H9 (cell line): ENCODE measurements around the gene RAX2. TPM values are rescaled to one million over a fixed set of nuclear protein-coding genes. Genes with fewer than 3 reads are reported as not detected.
A peak's percentile ranks its signal among the peaks of the same experiment; 100 is the strongest.

Source experiments
- DNase-seq: peaks from one replicate; pipeline ENCODE4 v3.0.0-alpha.2; 2017
- H2AFZ ChIP-seq: one replicate; pipeline ENCODE4 v1.6.1; 2013; ENCODE audit warnings: mild to moderate bottlenecking, low read length, control low read depth, moderate library complexity
- H2AK5ac ChIP-seq: 2 replicates; pipeline ENCODE4 v1.6.1; 2013; ENCODE audit warnings: low read length, control low read depth, mixed read lengths; ENCODE audit not compliant: insufficient read length
- H2BK120ac ChIP-seq: one replicate; pipeline ENCODE4 v1.6.1; 2013; ENCODE audit warnings: low read depth, mild to moderate bottlenecking, low read length, control low read depth, inconsistent platforms; ENCODE audit not compliant: poor library complexity, severe bottlenecking
- H2BK12ac ChIP-seq: 2 replicates; pipeline ENCODE4 v1.6.1; 2013; ENCODE audit warnings: low read length, control low read depth, mixed read lengths, low read depth; ENCODE audit not compliant: insufficient read length
- H2BK15ac ChIP-seq: 2 replicates; pipeline ENCODE4 v1.6.1; 2013; ENCODE audit warnings: low read depth, low read length, control low read depth
- H2BK20ac ChIP-seq: one replicate; pipeline ENCODE4 v1.6.1; 2013; ENCODE audit warnings: low read depth, mild to moderate bottlenecking, low read length, control low read depth, inconsistent platforms; ENCODE audit not compliant: poor library complexity, severe bottlenecking
- H2BK5ac ChIP-seq: 2 replicates; pipeline ENCODE4 v1.6.1; 2013; ENCODE audit warnings: low read length, control low read depth, mixed read lengths; ENCODE audit not compliant: insufficient read length
- H3K14ac ChIP-seq: 2 replicates; pipeline ENCODE4 v1.6.1; 2013; ENCODE audit warnings: low read length, control low read depth; ENCODE audit not compliant: insufficient read depth
- H3K18ac ChIP-seq: 2 replicates; pipeline ENCODE4 v1.6.1; 2013; ENCODE audit warnings: low read depth, mild to moderate bottlenecking, mixed read lengths, low read length, control low read depth; ENCODE audit not compliant: insufficient read length
- H3K23ac ChIP-seq: 2 replicates; pipeline ENCODE4 v1.6.1; 2013; ENCODE audit warnings: low read length, control low read depth, mixed read lengths, low read depth; ENCODE audit not compliant: insufficient read length
- H3K23me2 ChIP-seq: 2 replicates; pipeline ENCODE4 v1.6.1; 2013; ENCODE audit warnings: low read depth, mild to moderate bottlenecking, mixed read lengths, low read length, control low read depth; ENCODE audit not compliant: insufficient read length, poor library complexity, severe bottlenecking
- H3K27ac ChIP-seq: 2 replicates; pipeline ENCODE4 v1.5.1; 2013; ENCODE audit warnings: low read length, control low read depth, mixed read lengths, low read depth; ENCODE audit not compliant: insufficient read length
- H3K27me3 ChIP-seq: 2 replicates; pipeline ENCODE4 v1.6.1; 2013; ENCODE audit warnings: low read length, control low read depth, inconsistent platforms; ENCODE audit not compliant: insufficient read depth
- H3K4ac ChIP-seq: 2 replicates; pipeline ENCODE4 v1.6.1; 2013; ENCODE audit warnings: low read depth, mild to moderate bottlenecking, control low read depth, inconsistent platforms, low read length, moderate library complexity
- H3K4me1 ChIP-seq: 2 replicates; pipeline ENCODE4 v1.6.1; 2013; ENCODE audit warnings: low read length, control low read depth, inconsistent platforms; ENCODE audit not compliant: insufficient read depth
- H3K4me2 ChIP-seq: 2 replicates; pipeline ENCODE4 v1.6.1; 2013; ENCODE audit warnings: low read length, control low read depth, mixed read lengths; ENCODE audit not compliant: insufficient read length, insufficient read depth
- H3K56ac ChIP-seq: 2 replicates; pipeline ENCODE4 v1.6.1; 2013; ENCODE audit warnings: low read depth, mild to moderate bottlenecking, mixed read lengths, low read length, control low read depth; ENCODE audit not compliant: insufficient read length
- H3K79me1 ChIP-seq: 2 replicates; pipeline ENCODE4 v1.6.1; 2013; ENCODE audit warnings: low read depth, mild to moderate bottlenecking, moderate library complexity, low read length, control low read depth, inconsistent platforms; ENCODE audit not compliant: insufficient read depth, poor library complexity, severe bottlenecking
- H3K79me2 ChIP-seq: 2 replicates; pipeline ENCODE4 v1.6.1; 2013; ENCODE audit warnings: low read length, control low read depth, inconsistent platforms; ENCODE audit not compliant: insufficient read depth
- H3K9ac ChIP-seq: 2 replicates; pipeline ENCODE4 v1.6.1; 2013; ENCODE audit warnings: low read length, control low read depth, mixed read lengths; ENCODE audit not compliant: insufficient read length; ENCODE audit errors: extremely low read depth
- H3K9me3 ChIP-seq: one replicate; pipeline ENCODE4 v1.6.1; 2013; ENCODE audit warnings: low read depth, low read length, inconsistent platforms; ENCODE audit not compliant: control insufficient read depth
- H3T11ph ChIP-seq: one replicate; pipeline ENCODE4 v1.6.1; 2013; ENCODE audit warnings: mild to moderate bottlenecking, low read length, control low read depth, inconsistent platforms
- H4K20me1 ChIP-seq: one replicate; pipeline ENCODE4 v1.6.1; 2013; ENCODE audit not compliant: control insufficient read depth, insufficient read length, insufficient read depth
- H4K5ac ChIP-seq: 2 replicates; pipeline ENCODE4 v1.6.1; 2013; ENCODE audit warnings: low read depth, mild to moderate bottlenecking, mixed read lengths, low read length, control low read depth; ENCODE audit not compliant: insufficient read length
- H4K8ac ChIP-seq: replicated peaks from 2 replicates; pipeline ENCODE4 v1.6.1; 2013; ENCODE audit warnings: low read length, control low read depth, mixed read lengths, low read depth; ENCODE audit not compliant: insufficient read length
- H4K91ac ChIP-seq: 2 replicates; pipeline ENCODE4 v1.6.1; 2013; ENCODE audit warnings: low read depth, mild to moderate bottlenecking, moderate library complexity, mixed read lengths, low read length, control low read depth; ENCODE audit not compliant: insufficient read length
- H3K27ac Mint-ChIP-seq, 3 experiments: 2 replicates in 2 of 3; 3 replicates in 1 of 3; pipeline ENCODE4 v1.8.0; 2020 to 2021; ENCODE audit warnings: mixed read lengths in 3 of 3, mild to moderate bottlenecking in 1 of 3, moderate library complexity in 1 of 3
- H3K27me3 Mint-ChIP-seq: 2 replicates; pipeline ENCODE4 v1.8.0; 2021; ENCODE audit warnings: low read depth, mild to moderate bottlenecking, moderate library complexity, mixed read lengths
- H3K36me3 Mint-ChIP-seq, 3 experiments: 2 replicates in 2 of 3; 3 replicates in 1 of 3; pipeline ENCODE4 v1.8.0; 2020 to 2021; ENCODE audit warnings: low read depth in 3 of 3, mixed read lengths in 3 of 3; ENCODE audit not compliant: insufficient read depth in 1 of 3
- H3K4me1 Mint-ChIP-seq, 2 experiments: 2 replicates each; pipeline ENCODE4 v1.8.0; 2020; ENCODE audit warnings: mixed read lengths in 2 of 2
- H3K4me3 Mint-ChIP-seq, 2 experiments: 2 replicates in 1 of 2; 3 replicates in 1 of 2; pipeline ENCODE4 v1.8.0; 2020 to 2021; ENCODE audit warnings: mild to moderate bottlenecking in 2 of 2, mixed read lengths in 2 of 2, moderate library complexity in 1 of 2
- H3K9me3 Mint-ChIP-seq, 2 experiments: 2 replicates in 1 of 2; 3 replicates in 1 of 2; pipeline ENCODE4 v1.8.0; 2020; ENCODE audit warnings: mild to moderate bottlenecking in 2 of 2, mixed read lengths in 2 of 2, moderate library complexity in 1 of 2
- WGBS: extraction: QIAGEN DNeasy Blood & Tissue Kit; methylation state at CpG from one replicate; pipeline ENCODE4 v1.1.7; 2013; ENCODE audit warnings: missing lambda C conversion rate, low lambda C conversion rate, mixed read lengths; ENCODE audit not compliant: insufficient read length; ENCODE audit errors: extremely low coverage; 5-methylcytosine and 5-hydroxymethylcytosine counted together
- total RNA-seq: library from RNA; stranded (reverse); gene quantifications from 2 replicates; pipeline ENCODE4 v1.2.1, GENCODE V29; 2021
- TF ChIP-seq, protein P1 (sequence below): fragments of 200-600 bp; sonication (generic); conservative IDR thresholded peaks from 3 replicates; pipeline ENCODE4 v1.8.0; 2021; ENCODE audit warnings: antibody characterized with exemption, mild to moderate bottlenecking

Gene RAX2
- total RNA-seq, 1 experiment from 2014 or later = not detected

DNA sequence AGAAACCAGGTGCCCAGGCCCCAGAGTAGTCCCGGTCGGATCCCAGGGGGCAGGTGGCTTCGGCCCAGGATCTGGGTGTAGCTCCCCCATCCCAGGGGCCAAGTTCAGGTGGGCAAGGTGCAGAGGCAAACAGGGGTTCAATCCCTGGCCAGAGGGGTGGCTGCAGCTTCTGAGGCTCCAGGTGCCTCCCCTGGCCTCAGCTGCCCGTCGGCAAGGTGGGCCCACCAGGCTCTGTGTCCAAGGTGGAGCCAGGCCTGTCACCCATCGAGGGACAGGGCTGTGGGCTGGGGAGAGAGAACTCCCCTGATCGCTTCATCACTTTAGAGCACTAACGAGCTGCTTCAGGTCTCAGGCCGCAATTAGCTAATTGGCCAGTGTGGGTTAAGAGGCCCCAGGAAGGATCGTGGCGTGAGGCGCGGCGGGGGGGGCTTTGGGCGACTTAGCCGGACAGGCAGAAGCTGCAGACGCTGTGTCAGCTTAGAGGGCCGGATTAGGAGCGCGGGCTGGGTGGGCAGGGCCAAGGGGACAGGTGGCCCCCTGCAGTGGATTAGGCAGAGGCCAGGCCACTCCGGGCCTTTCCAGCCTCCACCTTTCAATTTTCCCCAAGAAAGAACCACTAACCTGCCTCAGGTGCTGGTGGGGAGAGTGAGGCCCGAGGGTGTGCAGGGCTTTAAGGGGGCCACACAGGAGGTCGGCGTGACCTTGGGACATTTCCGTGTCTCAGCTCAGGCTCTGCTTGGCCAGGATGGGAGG, 2.8 kb upstream of the RAX2 start:
- TF ChIP-seq, protein P1, sequence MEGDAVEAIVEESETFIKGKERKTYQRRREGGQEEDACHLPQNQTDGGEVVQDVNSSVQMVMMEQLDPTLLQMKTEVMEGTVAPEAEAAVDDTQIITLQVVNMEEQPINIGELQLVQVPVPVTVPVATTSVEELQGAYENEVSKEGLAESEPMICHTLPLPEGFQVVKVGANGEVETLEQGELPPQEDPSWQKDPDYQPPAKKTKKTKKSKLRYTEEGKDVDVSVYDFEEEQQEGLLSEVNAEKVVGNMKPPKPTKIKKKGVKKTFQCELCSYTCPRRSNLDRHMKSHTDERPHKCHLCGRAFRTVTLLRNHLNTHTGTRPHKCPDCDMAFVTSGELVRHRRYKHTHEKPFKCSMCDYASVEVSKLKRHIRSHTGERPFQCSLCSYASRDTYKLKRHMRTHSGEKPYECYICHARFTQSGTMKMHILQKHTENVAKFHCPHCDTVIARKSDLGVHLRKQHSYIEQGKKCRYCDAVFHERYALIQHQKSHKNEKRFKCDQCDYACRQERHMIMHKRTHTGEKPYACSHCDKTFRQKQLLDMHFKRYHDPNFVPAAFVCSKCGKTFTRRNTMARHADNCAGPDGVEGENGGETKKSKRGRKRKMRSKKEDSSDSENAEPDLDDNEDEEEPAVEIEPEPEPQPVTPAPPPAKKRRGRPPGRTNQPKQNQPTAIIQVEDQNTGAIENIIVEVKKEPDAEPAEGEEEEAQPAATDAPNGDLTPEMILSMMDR = no peak
- Histone ChIP-seq H4K5ac (no peak overlapping the region), H3K79me1 (no peaks in the 10 kb centered on the region), H2AFZ (no peak overlapping the region), H3K14ac (no peak overlapping the region), H2AK5ac (no peak overlapping the region), H2BK120ac (no peak overlapping the region), H3K56ac (no peak overlapping the region), H3K23ac (no peak overlapping the region), H3K4me2 (no peak overlapping the region), H3K18ac (no peak overlapping the region), H3K9me3 (no peaks in the 10 kb centered on the region), H3T11ph (no peak overlapping the region), H2BK20ac (no peak overlapping the region), H4K20me1 (no peaks in the 10 kb centered on the region), H3K27ac (no peak overlapping the region), H3K79me2 (no peaks in the 10 kb centered on the region), H3K27me3 (no peaks in the 10 kb centered on the region), H4K91ac (no peak overlapping the region), H3K4ac (no peak overlapping the region), H2BK12ac (no peak overlapping the region), H3K4me1 (no peaks in the 10 kb centered on the region), H2BK15ac (no peak overlapping the region), H2BK5ac (no peak overlapping the region), H3K23me2 (no peaks in the 10 kb centered on the region), H3K9ac (no peak overlapping the region), H4K8ac (no peak overlapping the region)
- DNase-seq = peak; percentile 22
- Mint-ChIP-seq H3K27ac (no peak overlapping the region), H3K36me3 (no peaks in the 10 kb centered on the region; a peak in 2 of 7 replicates), H3K4me1 (peaks cover 7 to 18% of the 10 kb centered on the region in 2 experiments), H3K4me3 (no peak overlapping the region), H3K27me3 (no peaks in the 10 kb centered on the region; the same call in 1 of the 2 replicates), H3K9me3 (no peaks in the 10 kb centered on the region)
- WGBS = no CpG with 5 or more reads among the region's 25 CpGs
